Measurements from ENCODE around the gene BAHD1.

BAHD1 gene

DNA sequence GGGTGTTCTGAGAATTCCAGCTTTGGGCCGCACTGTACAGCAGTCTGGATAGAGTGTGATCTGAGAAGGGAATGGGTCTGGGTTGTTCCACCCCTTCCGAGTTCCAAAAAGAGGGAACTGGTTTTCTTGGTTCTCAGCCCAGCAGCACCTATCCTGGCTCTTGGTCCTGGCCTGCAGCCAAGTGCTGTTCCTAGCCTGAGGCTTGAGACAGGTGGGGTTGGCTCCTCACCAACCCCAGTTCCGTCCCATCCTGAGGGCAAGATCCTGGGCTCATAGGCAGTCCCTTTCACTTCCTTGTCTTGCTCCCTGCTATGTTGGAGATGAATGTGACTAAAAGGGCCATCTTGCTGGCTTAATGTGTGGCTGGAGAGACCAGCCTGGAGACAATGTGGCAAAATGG is 20.0 kb upstream of the BAHD1 start:
- no peak for DNase-seq (ENCODE audit: extremely low read depth, insufficient read length)
- Histone ChIP-seq H3K27me3 (replicated peaks; ENCODE audit: control insufficient read depth, insufficient read depth, low read length) (no peaks in the 10 kb centered on the region), H3K4me3 (replicated peaks; ENCODE audit: low read depth, low read length) (no peak overlapping the region), H3K36me3 (ENCODE audit: control insufficient read depth, insufficient read depth, low read length) (peaks cover 11% of the 10 kb centered on the region)
- TF ChIP-seq, protein P1, sequence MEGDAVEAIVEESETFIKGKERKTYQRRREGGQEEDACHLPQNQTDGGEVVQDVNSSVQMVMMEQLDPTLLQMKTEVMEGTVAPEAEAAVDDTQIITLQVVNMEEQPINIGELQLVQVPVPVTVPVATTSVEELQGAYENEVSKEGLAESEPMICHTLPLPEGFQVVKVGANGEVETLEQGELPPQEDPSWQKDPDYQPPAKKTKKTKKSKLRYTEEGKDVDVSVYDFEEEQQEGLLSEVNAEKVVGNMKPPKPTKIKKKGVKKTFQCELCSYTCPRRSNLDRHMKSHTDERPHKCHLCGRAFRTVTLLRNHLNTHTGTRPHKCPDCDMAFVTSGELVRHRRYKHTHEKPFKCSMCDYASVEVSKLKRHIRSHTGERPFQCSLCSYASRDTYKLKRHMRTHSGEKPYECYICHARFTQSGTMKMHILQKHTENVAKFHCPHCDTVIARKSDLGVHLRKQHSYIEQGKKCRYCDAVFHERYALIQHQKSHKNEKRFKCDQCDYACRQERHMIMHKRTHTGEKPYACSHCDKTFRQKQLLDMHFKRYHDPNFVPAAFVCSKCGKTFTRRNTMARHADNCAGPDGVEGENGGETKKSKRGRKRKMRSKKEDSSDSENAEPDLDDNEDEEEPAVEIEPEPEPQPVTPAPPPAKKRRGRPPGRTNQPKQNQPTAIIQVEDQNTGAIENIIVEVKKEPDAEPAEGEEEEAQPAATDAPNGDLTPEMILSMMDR (IDR thresholded peaks at IDR 0.05; ENCODE audit: insufficient read depth, low read length, poor library complexity, severe bottlenecking) = no peak

DNA sequence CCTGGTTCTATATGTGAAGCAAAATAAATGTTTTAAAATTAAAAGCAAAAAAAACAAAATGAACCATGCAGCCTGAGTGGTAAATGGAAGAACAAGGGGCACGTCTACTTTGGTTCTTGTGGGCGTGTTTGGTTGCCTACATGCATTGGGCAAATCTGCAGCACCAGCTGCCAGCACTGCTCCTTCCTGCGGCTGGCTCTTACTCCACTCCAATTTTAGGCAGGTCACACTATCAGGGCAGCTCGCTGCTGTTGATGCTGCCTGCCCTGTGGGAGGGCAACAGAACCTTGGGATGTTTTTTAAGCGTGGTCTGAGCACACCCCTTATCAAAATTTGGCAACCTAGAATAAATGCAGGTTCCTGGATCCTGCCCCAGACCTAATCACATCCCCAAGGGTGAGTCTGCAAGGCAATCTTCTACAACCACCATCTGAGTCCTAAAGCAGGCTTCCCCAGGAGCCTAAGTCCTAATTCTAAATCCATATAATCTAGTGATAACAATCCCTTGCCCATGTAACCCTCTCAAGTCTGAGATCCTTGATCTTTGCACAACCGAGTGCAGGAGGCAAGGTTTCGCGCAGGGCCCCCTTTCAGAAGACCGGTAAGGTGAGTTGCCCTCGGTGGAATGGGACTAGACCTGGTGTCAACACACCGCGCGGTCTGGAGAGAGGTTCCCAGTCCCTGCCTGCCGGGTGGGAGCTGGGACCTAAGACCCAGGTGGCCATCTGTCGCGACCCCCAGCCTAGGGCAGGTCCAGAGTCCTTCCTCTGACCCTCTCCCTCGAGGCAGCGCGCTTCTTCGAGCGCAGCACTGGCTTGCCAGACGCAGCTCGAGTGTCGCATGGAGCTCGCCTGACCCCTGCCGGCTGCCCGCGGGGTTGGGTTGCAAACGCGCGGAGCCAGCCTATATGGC is 19.3 kb upstream of the BAHD1 start:
- TF ChIP-seq, protein P1 (IDR thresholded peaks at IDR 0.05; ENCODE audit: insufficient read depth, low read length, poor library complexity, severe bottlenecking) = peak; percentile 99

DNA sequence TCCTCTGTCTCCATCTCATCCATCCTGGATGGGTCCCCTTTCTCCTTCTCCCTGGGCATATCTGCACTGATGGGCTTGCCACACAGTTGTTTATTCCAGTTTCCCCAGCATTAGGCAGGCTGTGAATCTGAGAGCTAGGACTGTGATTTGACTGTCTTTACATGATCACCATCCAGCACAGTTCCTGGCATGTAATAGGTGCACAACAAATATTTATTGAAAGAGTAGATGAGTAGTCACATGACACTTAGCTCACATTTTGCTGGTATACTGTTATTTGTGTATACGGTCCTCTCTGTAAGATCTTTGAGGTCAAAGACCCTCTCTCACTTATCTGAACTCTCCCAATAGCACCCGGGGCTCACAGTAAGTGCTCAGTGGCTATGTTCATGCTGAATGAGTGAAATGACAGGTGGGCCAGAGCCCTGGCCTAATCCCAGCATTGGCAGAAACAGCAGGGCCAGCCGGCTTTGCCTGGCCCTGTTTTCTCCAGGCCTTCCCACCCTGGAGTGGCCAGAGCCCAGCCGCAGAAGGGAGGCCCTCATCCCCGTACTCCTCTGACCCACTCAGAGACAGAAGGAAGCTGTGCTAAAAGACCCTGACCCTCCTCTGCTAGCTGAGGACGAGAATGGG is 16.2 kb upstream of the BAHD1 start:
- Histone ChIP-seq H3K36me3 (ENCODE audit: control insufficient read depth, insufficient read depth, low read length) (no peaks in the 10 kb centered on the region), H3K4me3 (replicated peaks; ENCODE audit: low read depth, low read length) (no peak overlapping the region), H3K27me3 (replicated peaks; ENCODE audit: control insufficient read depth, insufficient read depth, low read length) (no peaks in the 10 kb centered on the region)
- TF ChIP-seq, protein P1 (IDR thresholded peaks at IDR 0.05; ENCODE audit: insufficient read depth, low read length, poor library complexity, severe bottlenecking) = no peak
- no peak for DNase-seq (ENCODE audit: extremely low read depth, insufficient read length)

More for the DNA sequence above, 19.3 kb upstream of the BAHD1 start:
- peak; percentile 83 for DNase-seq (ENCODE audit: extremely low read depth, insufficient read length)
- no peaks in the 10 kb centered on the region for H3K27me3 ChIP-seq (replicated peaks; ENCODE audit: control insufficient read depth, insufficient read depth, low read length)
- H3K36me3 ChIP-seq (ENCODE audit: control insufficient read depth, insufficient read depth, low read length) = peaks cover 7% of the 10 kb centered on the region
- no peak overlapping the region for H3K4me3 ChIP-seq (replicated peaks; ENCODE audit: low read depth, low read length)

DNA sequence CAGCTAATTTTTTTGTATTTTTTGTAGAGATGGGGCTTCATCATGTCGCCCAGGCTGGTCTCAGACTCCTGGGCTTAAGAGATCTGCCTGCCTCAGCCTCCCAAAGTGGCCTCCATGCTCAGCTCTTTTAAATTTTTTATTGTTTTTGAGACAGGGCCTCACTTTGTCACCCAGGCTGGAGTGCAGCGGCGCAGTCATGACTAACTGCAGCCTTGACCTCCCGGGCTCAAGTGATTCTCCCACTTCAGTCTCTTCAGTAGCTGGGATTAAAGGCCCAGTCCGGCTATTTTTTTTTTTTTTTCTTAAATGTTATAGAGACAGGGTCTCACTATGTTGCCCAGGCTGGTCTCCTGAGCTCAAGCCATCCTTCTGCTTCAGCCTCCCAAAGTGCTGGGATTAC is 15.1 kb upstream of the BAHD1 start:
- Histone ChIP-seq H3K36me3 (ENCODE audit: control insufficient read depth, insufficient read depth, low read length) (no peaks in the 10 kb centered on the region), H3K27me3 (replicated peaks; ENCODE audit: control insufficient read depth, insufficient read depth, low read length) (no peaks in the 10 kb centered on the region; the same call in 1 of the 2 replicates), H3K4me3 (replicated peaks; ENCODE audit: low read depth, low read length) (no peak overlapping the region)
- TF ChIP-seq, protein P1 (IDR thresholded peaks at IDR 0.05; ENCODE audit: insufficient read depth, low read length, poor library complexity, severe bottlenecking) = no peak
- DNase-seq (ENCODE audit: extremely low read depth, insufficient read length) = no peak

DNA sequence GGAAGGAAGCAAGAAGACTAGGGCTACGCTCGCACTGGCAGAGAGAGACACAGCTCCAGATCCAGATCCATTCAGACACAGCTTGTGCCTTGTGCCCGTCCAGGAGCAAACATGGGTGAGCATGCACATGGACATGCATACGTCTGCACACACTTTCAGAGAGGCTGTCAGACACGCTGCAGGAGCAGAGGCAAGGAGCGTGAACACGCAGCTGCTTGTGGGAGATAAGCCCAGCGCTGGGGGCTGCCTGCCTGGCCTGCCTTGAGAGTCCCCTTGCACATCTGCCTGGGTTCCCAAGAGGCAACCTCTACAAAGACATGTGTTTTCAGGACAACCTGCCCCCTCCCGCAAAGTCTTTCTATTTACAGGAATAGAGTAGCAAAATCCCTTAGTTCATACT is 13.6 kb upstream of the BAHD1 start:
- no peak for DNase-seq (ENCODE audit: extremely low read depth, insufficient read length)
- Histone ChIP-seq H3K27me3 (replicated peaks; ENCODE audit: control insufficient read depth, insufficient read depth, low read length) (no peaks in the 10 kb centered on the region; the same call in none of the 2 replicates), H3K36me3 (ENCODE audit: control insufficient read depth, insufficient read depth, low read length) (no peaks in the 10 kb centered on the region), H3K4me3 (replicated peaks; ENCODE audit: low read depth, low read length) (no peak overlapping the region)
- TF ChIP-seq, protein P1 (IDR thresholded peaks at IDR 0.05; ENCODE audit: insufficient read depth, low read length, poor library complexity, severe bottlenecking) = no peak

Measured in GM06990 (cell line).